GM23338 (cell line): ENCODE data around the gene S100PBP. TPM values are rescaled to one million over a fixed set of nuclear protein-coding genes. Genes with fewer than 3 reads are reported as not detected.

ENCODE experiments used
- ATAC-seq: fragments of 200-7000 bp; cut with Tn5 transposase; 3 replicates; pipeline ENCODE4 v1.9.1; 2020
- DNase-seq: peaks from one replicate; pipeline ENCODE4 v3.0.0-alpha.2; 2015; ENCODE audit warnings: low spot score
- H2AFZ ChIP-seq: fragments of 200-600 bp; sonication (generic); 2 replicates; pipeline ENCODE4 v1.8.0; 2016; ENCODE audit warnings: antibody characterized with exemption, mild to moderate bottlenecking, moderate library complexity
- H3F3A ChIP-seq: fragments of 200-600 bp; sonication (generic); replicated peaks from 2 replicates; pipeline ENCODE4 v1.8.0; 2017; ENCODE audit warnings: antibody characterized with exemption, mixed run types, low read depth
- H3K27ac ChIP-seq: fragments of 200-600 bp; sonication (generic); 2 replicates; pipeline ENCODE4 v1.6.1; 2016; ENCODE audit warnings: low read depth
- H3K27me3 ChIP-seq: fragments of 200-600 bp; sonication (generic); 2 replicates; pipeline ENCODE4 v1.8.0; 2016; ENCODE audit warnings: mild to moderate bottlenecking, mixed run types, moderate library complexity; ENCODE audit not compliant: insufficient read depth
- H3K36me3 ChIP-seq: fragments of 200-600 bp; sonication (generic); 2 replicates; pipeline ENCODE4 v1.8.0; 2016; ENCODE audit warnings: mild to moderate bottlenecking; ENCODE audit not compliant: insufficient read depth
- H3K4me1 ChIP-seq: fragments of 200-600 bp; sonication (generic); 2 replicates; pipeline ENCODE4 v1.8.0; 2016; ENCODE audit warnings: mild to moderate bottlenecking, moderate library complexity; ENCODE audit not compliant: insufficient read depth
- H3K4me2 ChIP-seq: fragments of 200-600 bp; sonication (generic); 2 replicates; pipeline ENCODE4 v1.7.1; 2017; ENCODE audit warnings: mixed run types
- H3K4me3 ChIP-seq: fragments of 200-600 bp; sonication (generic); 2 replicates; pipeline ENCODE4 v1.6.1; 2016; ENCODE audit warnings: mixed run types
- H3K79me2 ChIP-seq: fragments of 200-600 bp; sonication (generic); replicated peaks from 2 replicates; pipeline ENCODE4 v1.8.0; 2017; ENCODE audit warnings: mild to moderate bottlenecking; ENCODE audit not compliant: insufficient read depth
- H3K9me2 ChIP-seq: fragments of 200-600 bp; sonication (generic); 2 replicates; pipeline ENCODE4 v1.8.0; 2017; ENCODE audit not compliant: insufficient read depth
- H4K20me1 ChIP-seq: fragments of 200-600 bp; sonication (generic); replicated peaks from 2 replicates; pipeline ENCODE4 v1.8.0; 2017; ENCODE audit warnings: mild to moderate bottlenecking; ENCODE audit not compliant: insufficient read depth
- H3K27ac Mint-ChIP-seq: 2 replicates; pipeline ENCODE4 v1.8.0; 2020; ENCODE audit warnings: inconsistent platforms, mild to moderate bottlenecking, moderate library complexity, mixed read lengths
- H3K27me3 Mint-ChIP-seq: 3 replicates; pipeline ENCODE4 v1.8.0; 2022; ENCODE audit warnings: low read depth, mild to moderate bottlenecking, moderate library complexity, mixed read lengths, inconsistent platforms; ENCODE audit not compliant: insufficient read depth, poor library complexity
- H3K36me3 Mint-ChIP-seq: 3 replicates; pipeline ENCODE4 v1.8.0; 2021; ENCODE audit warnings: low read depth, mild to moderate bottlenecking, inconsistent platforms, moderate library complexity, mixed read lengths
- H3K4me1 Mint-ChIP-seq: 3 replicates; pipeline ENCODE4 v1.8.0; 2020; ENCODE audit warnings: mild to moderate bottlenecking, inconsistent platforms, mixed read lengths
- H3K4me3 Mint-ChIP-seq: 3 replicates; pipeline ENCODE4 v1.8.0; 2021; ENCODE audit warnings: moderate library complexity, mild to moderate bottlenecking, inconsistent platforms, mixed read lengths
- H3K9me3 Mint-ChIP-seq: 3 replicates; pipeline ENCODE4 v1.8.0; 2020; ENCODE audit warnings: moderate library complexity, mild to moderate bottlenecking, inconsistent platforms, mixed read lengths
- JUNB ChIP-seq: IDR thresholded peaks from one replicate; pipeline ENCODE4 v1.6.1; 2016; ENCODE audit warnings: antibody characterized with exemption; ENCODE audit not compliant: unreplicated experiment
- polyA plus RNA-seq: library from polyadenylated mRNA; unstranded; fragments of >200 nt; fragmentation: Nextera tagmentation; extraction: Ambion mirVana; gene quantifications from 2 replicates; pipeline ENCODE4 v1.2.1, GENCODE V29; 2016
- total RNA-seq: library from RNA; depleted of rRNA; stranded (reverse); fragments of >200 nt; shearing (Covaris generic); gene quantifications from 2 replicates; pipeline ENCODE4 v1.2.3, GENCODE V29; 2014; rRNA removed

S100PBP gene
- total and polyA plus RNA-seq, 2 experiments from 2014 or later = 30.6 to 65.2 TPM

DNA sequence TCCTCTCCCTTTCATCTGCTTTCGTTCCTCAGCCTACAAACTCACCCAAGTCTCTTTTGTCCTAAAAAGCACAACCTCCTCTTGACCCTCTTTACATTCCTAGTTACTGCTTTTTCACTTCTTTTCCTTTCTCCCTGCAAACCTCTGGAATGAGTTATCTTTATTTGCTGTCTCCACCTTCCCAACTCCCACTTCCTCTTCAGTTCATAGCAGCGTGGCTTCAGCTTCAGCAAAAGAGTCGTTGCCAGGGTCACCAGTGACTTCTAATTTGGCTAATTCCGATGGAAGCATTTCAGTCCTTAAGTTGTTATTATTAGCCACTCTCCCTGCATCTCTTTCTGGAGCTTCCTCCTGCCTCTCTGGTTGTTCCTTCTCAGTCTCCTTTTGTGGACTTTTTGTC is 90.0 kb downstream of the S100PBP start:
- no peaks in the 10 kb centered on the region for H4K20me1 ChIP-seq
- Mint-ChIP-seq H3K4me1 (no peaks in the 10 kb centered on the region), H3K27ac (no peak overlapping the region), H3K27me3 (peaks cover 8% of the 10 kb centered on the region), H3K4me3 (no peak overlapping the region), H3K9me3 (no peaks in the 10 kb centered on the region), H3K36me3 (no peaks in the 10 kb centered on the region)
- DNase-seq (no peak), ATAC-seq (no peak)
- H3F3A ChIP-seq = no peaks in the 10 kb centered on the region
- no peaks in the 10 kb centered on the region for H3K79me2 ChIP-seq
- no peak overlapping the region for H3K4me3 ChIP-seq
- H2AFZ ChIP-seq = peak overlapping the region; percentile 81; the same call in 1 of the 2 replicates
- H3K4me1 ChIP-seq = peaks cover 5% of the 10 kb centered on the region; the same call in 1 of the 2 replicates
- no peak for TF ChIP-seq JUNB
- no peaks in the 10 kb centered on the region for H3K9me2 ChIP-seq
- H3K27me3 ChIP-seq = peaks cover 12% of the 10 kb centered on the region
- no peak overlapping the region for H3K4me2 ChIP-seq
- no peak overlapping the region for H3K27ac ChIP-seq
- no peaks in the 10 kb centered on the region for H3K36me3 ChIP-seq

Other genes starting within 250 kb of the S100PBP start
- gene ZBTB8OS, start 167.1 kb upstream of the S100PBP start, total RNA-seq = 22.0 and 67.8 TPM in 2 replicates
- gene ZBTB8OS, start 167.1 kb upstream of the S100PBP start, polyA plus RNA-seq = 159 and 163 TPM in 2 replicates
- gene RBBP4, start 166.4 kb upstream of the S100PBP start, total RNA-seq = 276 and 312 TPM in 2 replicates
- gene RBBP4, start 166.4 kb upstream of the S100PBP start, polyA plus RNA-seq = 246 and 262 TPM in 2 replicates
- not detected in 2 replicates for gene SYNC, start 114.9 kb upstream of the S100PBP start, total RNA-seq
- 0.31 TPM in 1 of 2 replicates, not detected in the other for gene SYNC, start 114.9 kb upstream of the S100PBP start, polyA plus RNA-seq
- 158 and 182 TPM in 2 replicates for gene YARS1, start 295 bp upstream of the S100PBP start, total RNA-seq
- gene YARS1, start 295 bp upstream of the S100PBP start, polyA plus RNA-seq = 132 and 134 TPM in 2 replicates
- gene FNDC5, start 53.3 kb downstream of the S100PBP start, total RNA-seq = 1.7 and 2.0 TPM in 2 replicates
- gene FNDC5, start 53.3 kb downstream of the S100PBP start, polyA plus RNA-seq = 0.28 and 1.0 TPM in 2 replicates
- 0.35 and 0.62 TPM in 2 replicates for gene HPCA, start 68.8 kb downstream of the S100PBP start, total RNA-seq
- 0.82 and 1.4 TPM in 2 replicates for gene HPCA, start 68.8 kb downstream of the S100PBP start, polyA plus RNA-seq
- gene TMEM54, start 83.7 kb downstream of the S100PBP start, total RNA-seq = 11.7 and 13.6 TPM in 2 replicates
- 8.8 and 11.2 TPM in 2 replicates for gene TMEM54, start 83.7 kb downstream of the S100PBP start, polyA plus RNA-seq
- 10.6 and 11.9 TPM in 2 replicates for gene RNF19B, start 147.2 kb downstream of the S100PBP start, total RNA-seq
- gene RNF19B, start 147.2 kb downstream of the S100PBP start, polyA plus RNA-seq = 2.6 and 2.9 TPM in 2 replicates
- gene AK2, start 219.2 kb downstream of the S100PBP start, total RNA-seq = 142 and 165 TPM in 2 replicates
- gene AK2, start 219.2 kb downstream of the S100PBP start, polyA plus RNA-seq = 121 and 125 TPM in 2 replicates